RWPE1 (cell line): ENCODE results near the gene MBD3.

Source experiments
- CTCF ChIA-PET: fragments of 350-600 bp; sonication (Branson Sonifier 250); formaldehyde crosslinking; extraction: SDS; loops from one replicate; lab custom pipeline; 2021; lab: Yijun Ruan, JAX
- POLR2A ChIA-PET: fragments of 400-600 bp; formaldehyde crosslinking; extraction: SDS; loops from one replicate; lab custom pipeline; 2020; ENCODE audit warnings: antibody characterized with exemption; ENCODE audit not compliant: low non-redundant PET; lab: Yijun Ruan, JAX
- DNase-seq: peaks from one replicate; pipeline ENCODE4 v3.0.0; 2012; ENCODE audit warnings: low spot score
- H3K27ac ChIP-seq: fragments of 450-650 bp; 2 replicates; pipeline ENCODE4 v1.5.1; 2017
- TF ChIP-seq, protein P1 (sequence below): fragments of 450-650 bp; conservative IDR thresholded peaks from 2 replicates; pipeline ENCODE4 v1.5.1; 2017; ENCODE audit warnings: low read depth, mild to moderate bottlenecking

The MBD3 gene

DNA sequence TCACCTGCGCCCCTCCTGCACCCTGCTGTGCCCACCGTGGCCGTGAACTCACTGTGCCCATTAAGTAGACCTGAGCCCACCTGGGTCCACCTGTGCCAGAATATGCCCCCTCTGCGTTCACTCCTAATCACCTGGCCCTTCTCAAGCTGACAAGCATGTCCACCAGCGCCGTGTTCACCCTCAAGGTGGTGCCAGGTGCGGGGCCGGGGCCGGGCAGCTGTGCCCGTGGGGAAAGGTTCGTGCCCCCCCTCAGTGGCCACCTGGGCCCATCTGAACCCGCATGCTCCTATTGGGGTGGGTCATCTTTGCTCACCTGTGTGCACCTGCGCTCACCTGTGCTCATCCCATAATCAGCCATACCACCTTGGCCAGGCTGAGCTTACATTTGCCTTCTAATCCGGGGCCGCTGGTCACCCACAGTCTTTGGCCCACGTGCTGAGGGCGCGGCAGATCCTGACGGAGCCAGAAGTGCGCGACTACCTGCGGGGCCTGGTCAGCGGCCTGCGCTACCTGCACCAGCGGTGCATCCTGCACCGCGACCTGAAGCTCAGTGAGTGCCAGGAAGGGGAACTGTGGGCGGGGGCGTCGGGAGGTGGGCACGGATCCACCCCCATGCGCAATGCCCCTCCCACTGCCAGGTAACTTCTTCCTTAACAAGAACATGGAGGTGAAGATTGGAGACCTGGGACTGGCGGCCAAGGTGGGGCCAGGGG, 66.4 kb downstream of the MBD3 start:
- POLR2A ChIA-PET, result no interaction called here
- no peak overlapping the region for H3K27ac ChIP-seq
- no peak for DNase-seq
- CTCF ChIA-PET, result interaction anchor here (0.6 kb wide), 1 partner anchor 12 kb away, joined by 3 read pairs; no protein-coding TSS in a partner anchor
- TF ChIP-seq, protein P1, sequence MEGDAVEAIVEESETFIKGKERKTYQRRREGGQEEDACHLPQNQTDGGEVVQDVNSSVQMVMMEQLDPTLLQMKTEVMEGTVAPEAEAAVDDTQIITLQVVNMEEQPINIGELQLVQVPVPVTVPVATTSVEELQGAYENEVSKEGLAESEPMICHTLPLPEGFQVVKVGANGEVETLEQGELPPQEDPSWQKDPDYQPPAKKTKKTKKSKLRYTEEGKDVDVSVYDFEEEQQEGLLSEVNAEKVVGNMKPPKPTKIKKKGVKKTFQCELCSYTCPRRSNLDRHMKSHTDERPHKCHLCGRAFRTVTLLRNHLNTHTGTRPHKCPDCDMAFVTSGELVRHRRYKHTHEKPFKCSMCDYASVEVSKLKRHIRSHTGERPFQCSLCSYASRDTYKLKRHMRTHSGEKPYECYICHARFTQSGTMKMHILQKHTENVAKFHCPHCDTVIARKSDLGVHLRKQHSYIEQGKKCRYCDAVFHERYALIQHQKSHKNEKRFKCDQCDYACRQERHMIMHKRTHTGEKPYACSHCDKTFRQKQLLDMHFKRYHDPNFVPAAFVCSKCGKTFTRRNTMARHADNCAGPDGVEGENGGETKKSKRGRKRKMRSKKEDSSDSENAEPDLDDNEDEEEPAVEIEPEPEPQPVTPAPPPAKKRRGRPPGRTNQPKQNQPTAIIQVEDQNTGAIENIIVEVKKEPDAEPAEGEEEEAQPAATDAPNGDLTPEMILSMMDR, result no peak

DNA sequence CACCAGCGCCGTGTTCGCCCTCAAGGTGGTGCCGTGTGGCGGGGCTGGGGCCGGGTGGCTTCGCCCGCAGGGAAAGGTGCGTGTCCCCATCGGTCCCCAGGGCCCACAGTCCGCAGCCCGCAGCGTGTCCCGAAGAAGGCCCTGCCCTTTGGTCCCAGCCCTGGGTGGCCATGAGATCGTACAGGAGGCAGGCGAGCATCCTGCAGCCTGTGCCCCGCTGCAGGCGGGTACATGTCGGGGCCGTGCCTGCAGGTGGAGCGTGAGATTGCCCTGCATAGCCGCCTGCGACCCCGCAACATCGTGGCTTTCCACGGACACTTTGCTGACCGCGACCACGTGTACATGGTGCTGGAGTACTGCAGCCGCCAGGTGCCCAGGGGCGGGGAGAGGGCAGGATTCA, 67.3 kb downstream of the MBD3 start:
- DNase-seq, result no peak
- ChIA-PET CTCF (no interaction called here), POLR2A (no interaction called here)
- TF ChIP-seq, protein P1, result no peak
- no peak overlapping the region for H3K27ac ChIP-seq

DNA sequence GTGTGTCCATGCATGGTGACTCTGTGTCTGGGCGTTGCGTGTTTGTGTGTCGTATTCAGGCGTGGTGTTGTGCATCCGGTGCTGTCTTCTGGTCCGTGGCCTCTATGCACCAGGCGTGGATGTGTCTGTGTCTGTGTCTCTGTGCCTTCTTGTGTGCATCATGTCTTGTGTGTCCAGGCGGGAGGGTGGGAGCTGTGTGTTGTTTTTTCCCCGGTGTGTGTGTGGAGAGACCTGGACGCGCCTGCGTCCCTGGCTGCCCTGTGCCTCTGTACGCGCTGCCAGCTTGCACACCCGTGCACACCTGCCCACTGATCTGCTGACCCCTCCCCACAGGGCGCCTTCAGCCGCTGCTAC, 67.7 kb downstream of the MBD3 start:
- TF ChIP-seq, protein P1, result no peak
- DNase-seq, result no peak
- ChIA-PET POLR2A (interaction anchor here (0.5 kb wide), 1 partner anchor 122 kb away, joined by 4 read pairs; no protein-coding TSS in a partner anchor), CTCF (no interaction called here)
- H3K27ac ChIP-seq, result no peak overlapping the region

DNA sequence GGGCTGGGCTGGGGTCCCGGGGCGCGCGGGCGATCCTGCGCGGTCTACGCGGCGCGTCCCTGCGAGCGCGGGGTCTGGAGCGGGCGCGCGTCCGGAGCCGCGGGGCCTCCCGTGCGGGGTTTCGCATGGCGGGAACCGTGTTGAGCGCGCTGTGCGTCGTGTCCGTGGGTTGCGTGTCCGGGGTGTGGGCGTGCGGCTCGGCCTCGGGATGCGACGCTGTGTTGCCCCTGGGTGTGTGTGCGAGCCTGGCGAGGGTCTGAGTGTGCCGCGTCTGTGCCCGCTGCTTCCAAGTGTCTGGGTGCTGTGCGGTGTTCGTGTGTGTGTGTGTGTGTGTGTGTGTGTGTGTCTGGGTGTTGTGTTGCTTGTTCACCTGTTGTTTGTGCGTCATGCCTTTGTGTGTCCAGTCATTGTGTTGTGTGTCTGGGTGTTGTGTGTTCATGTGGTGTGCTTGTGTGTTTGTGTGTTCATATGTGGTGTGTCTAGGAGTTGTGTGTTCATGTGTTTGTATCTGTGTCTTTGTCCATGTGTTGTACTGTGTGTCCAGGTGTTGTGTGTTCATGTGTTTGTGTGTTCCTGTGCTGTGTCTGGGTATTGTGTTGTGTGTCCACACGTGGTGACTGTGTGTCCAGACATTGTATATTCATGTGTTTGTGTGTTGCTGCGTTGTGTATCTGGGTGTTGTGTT, 68.2 kb downstream of the MBD3 start:
- H3K27ac ChIP-seq, result no peak overlapping the region
- ChIA-PET POLR2A (interaction anchor here (0.5 kb wide), 1 partner anchor 121 kb away, joined by 4 read pairs; no protein-coding TSS in a partner anchor), CTCF (interaction anchor here (0.6 kb wide), 1 partner anchor 104 kb away, joined by 3 read pairs; no protein-coding TSS in a partner anchor)
- TF ChIP-seq, protein P1, result no peak
- DNase-seq, result no peak
